Measurements from ENCODE around the gene CFAP74. TPM values are rescaled to one million over a fixed set of nuclear protein-coding genes. Genes with fewer than 3 reads are reported as not detected.

The CFAP74 gene
- total and polyA plus RNA-seq, 2 experiments from 2014 or later, result not detected

GRCh38 chr1:1959840-1960479 is 43.6 kb downstream of the CFAP74 start:
- DNase-seq (ENCODE audit: low spot score), result peak; percentile 92
- Histone ChIP-seq H3K9me2 (replicated peaks; ENCODE audit: insufficient read depth) (no peaks in the 10 kb centered on the region), H3K79me2 (no peaks in the 10 kb centered on the region), H4K20me1 (ENCODE audit: insufficient read depth, poor library complexity, severe bottlenecking) (no peaks in the 10 kb centered on the region), H2AFZ (no peak overlapping the region), H3K9me3 (ENCODE audit: low read depth) (no peaks in the 10 kb centered on the region), H3K4me2 (peak overlapping the region; percentile 65), H3K27me3 (no peaks in the 10 kb centered on the region), H3K36me3 (replicated peaks; ENCODE audit: insufficient read depth, low read depth) (no peaks in the 10 kb centered on the region), H3K27ac (no peak overlapping the region), H3K4me3 (no peak overlapping the region), H3K4me1 (ENCODE audit: insufficient read depth) (peaks cover 9% of the 10 kb centered on the region)
- 16% methylated on average over 20 of the region's 23 CpGs for WGBS (ENCODE audit: low lambda C conversion rate, missing lambda C conversion rate)
- TF ChIP-seq CTCF (IDR thresholded peaks at IDR 0.05; ENCODE audit: poor library complexity) (peak; percentile 95), EZH2 (IDR thresholded peaks at IDR 0.05; ENCODE audit: borderline replicate concordance) (no peak)

GRCh38 chr1:1959459-1959839 is 44.1 kb downstream of the CFAP74 start:
- no peak for TF ChIP-seq EZH2 (IDR thresholded peaks at IDR 0.05; ENCODE audit: borderline replicate concordance)
- no peak for TF ChIP-seq EZH2phosphoT487 (IDR thresholded peaks at IDR 0.05; ENCODE audit: low read depth, severe bottlenecking, unreplicated experiment)
- TF ChIP-seq CTCF (IDR thresholded peaks at IDR 0.05; ENCODE audit: poor library complexity), result no peak
- H3K9me3 ChIP-seq (ENCODE audit: low read depth), result no peaks in the 10 kb centered on the region
- DNase-seq (ENCODE audit: low spot score), result no peak
- no peak overlapping the region for H2AFZ ChIP-seq
- H3K4me2 ChIP-seq, result peak overlapping the region; percentile 65
- WGBS (ENCODE audit: low lambda C conversion rate, missing lambda C conversion rate), result 90% methylated on average over 12 of the region's 12 CpGs
- no peak overlapping the region for H3K4me3 ChIP-seq
- no peaks in the 10 kb centered on the region for H4K20me1 ChIP-seq (ENCODE audit: insufficient read depth, poor library complexity, severe bottlenecking)
- no peaks in the 10 kb centered on the region for H3K79me2 ChIP-seq
- no peaks in the 10 kb centered on the region for H3K36me3 ChIP-seq (replicated peaks; ENCODE audit: insufficient read depth, low read depth)
- no peak overlapping the region for H3K27ac ChIP-seq
- peaks cover 9% of the 10 kb centered on the region for H3K4me1 ChIP-seq (ENCODE audit: insufficient read depth)
- no peaks in the 10 kb centered on the region for H3K27me3 ChIP-seq
- no peaks in the 10 kb centered on the region for H3K9me2 ChIP-seq (replicated peaks; ENCODE audit: insufficient read depth)

GRCh38 chr1:1958071-1958541 is 45.5 kb downstream of the CFAP74 start:
- Histone ChIP-seq H3K4me1 (ENCODE audit: insufficient read depth) (peaks cover 9% of the 10 kb centered on the region), H3K4me3 (no peak overlapping the region), H4K20me1 (ENCODE audit: insufficient read depth, poor library complexity, severe bottlenecking) (no peaks in the 10 kb centered on the region), H3K4me2 (no peak overlapping the region), H3K9me3 (ENCODE audit: low read depth) (no peaks in the 10 kb centered on the region), H3K27ac (no peak overlapping the region), H3K27me3 (no peaks in the 10 kb centered on the region), H3K9me2 (replicated peaks; ENCODE audit: insufficient read depth) (no peaks in the 10 kb centered on the region), H3K36me3 (replicated peaks; ENCODE audit: insufficient read depth, low read depth) (no peaks in the 10 kb centered on the region), H3K79me2 (no peaks in the 10 kb centered on the region), H2AFZ (no peak overlapping the region)
- TF ChIP-seq EZH2phosphoT487 (IDR thresholded peaks at IDR 0.05; ENCODE audit: low read depth, severe bottlenecking, unreplicated experiment), result no peak
- no peak for TF ChIP-seq EZH2 (IDR thresholded peaks at IDR 0.05; ENCODE audit: borderline replicate concordance)
- no peak for TF ChIP-seq CTCF (IDR thresholded peaks at IDR 0.05; ENCODE audit: poor library complexity)
- DNase-seq (ENCODE audit: low spot score), result no peak
- WGBS (ENCODE audit: low lambda C conversion rate, missing lambda C conversion rate), result 90% methylated on average over 28 of the region's 29 CpGs
